HCT116 (cell line): ENCODE measurements around the gene TOX4. TPM values are rescaled to one million over a fixed set of nuclear protein-coding genes. Genes with fewer than 3 reads are reported as not detected.

ENCODE experiments used
- ATAC-seq: fragments of 200-7000 bp; cut with Tn5 transposase; 2 replicates; pipeline ENCODE4 v1.9.1; 2020; ENCODE audit warnings: mild to moderate bottlenecking, moderate library complexity
- BruUV-seq: library from RNA; stranded (reverse); fragments of 400-500 nt; replicated peaks from 2 replicates; lab custom pipeline; 2021; lab: Mats Ljungman, UMichigan
- CTCF ChIA-PET: fragments of 300-600 bp; sonication (Branson Sonifier 250); formaldehyde crosslinking; loops from one replicate; lab custom pipeline; 2021; ENCODE audit warnings: antibody characterized with exemption; lab: Charles Lee
- POLR2A ChIA-PET: fragments of 300-600, 350-600 bp; sonication (Branson Sonifier 250); formaldehyde crosslinking; loops from one replicate; lab custom pipeline; 2021; ENCODE audit warnings: antibody characterized with exemption; lab: Charles Lee
- RAD21 ChIA-PET, 2 experiments: fragments of 300-600 bp; sonication (Branson Sonifier 250); formaldehyde crosslinking; loops; one replicate each; lab custom pipeline; 2023; ENCODE audit warnings: low total read pairs in 2 of 2; ENCODE audit not compliant: uncharacterized antibody in 2 of 2, unreplicated experiment in 2 of 2, low non-redundant PET in 1 of 2; lab: Charles Lee
- DNase-seq: peaks from one replicate; pipeline ENCODE4 v3.0.0-alpha.2; 2010; ENCODE audit warnings: low read depth, low spot score
- H2AFZ ChIP-seq: fragments of 200-600 bp; shearing (Covaris generic), sonication (generic); 2 replicates; pipeline ENCODE4 v1.6.1; 2017; ENCODE audit warnings: low read depth, mixed run types, mixed read lengths, antibody characterized with exemption, low read length; ENCODE audit not compliant: poor library complexity, severe bottlenecking
- H3K27ac ChIP-seq: 2 replicates; pipeline ENCODE4 v1.5.1; 2012; ENCODE audit warnings: low read depth, low read length
- H3K27me3 ChIP-seq: fragments of 200-600 bp; sonication (generic); 2 replicates; pipeline ENCODE4 v1.6.1; 2016; ENCODE audit warnings: mixed run types, low read length, mixed read lengths; ENCODE audit not compliant: insufficient read depth
- H3K36me3 ChIP-seq, 2 experiments: fragments of 200-500 bp in 1 of 2; fragments of 200-600 bp in 1 of 2; sonication (Bioruptor generic) in 1 of 2; sonication (generic) in 1 of 2; 2 replicates each; pipeline versions ENCODE4 v1.5.1 to v1.6.1; 2014 to 2016; ENCODE audit warnings: low read length in 2 of 2, inconsistent platforms in 1 of 2, mixed read lengths in 1 of 2, mixed run types in 1 of 2; ENCODE audit not compliant: insufficient read depth in 2 of 2, control insufficient read depth in 1 of 2
- H3K4me1 ChIP-seq, 2 experiments: fragments of 200-600 bp in 1 of 2; sonication (generic) in 1 of 2; 2 replicates each; pipeline versions ENCODE4 v1.5.1 to v1.6.1; 2012 to 2017; ENCODE audit warnings: low read length in 2 of 2, inconsistent platforms in 1 of 2, mild to moderate bottlenecking in 1 of 2, mixed read lengths in 1 of 2, mixed run types in 1 of 2, moderate library complexity in 1 of 2; ENCODE audit not compliant: insufficient read depth in 2 of 2, control insufficient read depth in 1 of 2
- H3K4me2 ChIP-seq: fragments of 200-600 bp; sonication (generic); 2 replicates; pipeline ENCODE4 v1.6.1; 2017; ENCODE audit warnings: mixed run types, low read length, mixed read lengths
- H3K4me3 ChIP-seq, 2 experiments: fragments of 200-600 bp in 1 of 2; sonication (generic) in 1 of 2; replicated peaks in 1 of 2; 2 replicates each; pipeline ENCODE4 v1.5.1; 2011 to 2016; ENCODE audit warnings: low read length in 2 of 2, control low read depth in 1 of 2, low read depth in 1 of 2, mild to moderate bottlenecking in 1 of 2, mixed read lengths in 1 of 2, mixed run types in 1 of 2
- H3K79me2 ChIP-seq: fragments of 200-600 bp; sonication (generic); 2 replicates; pipeline ENCODE4 v1.6.1; 2017; ENCODE audit warnings: mild to moderate bottlenecking, mixed run types, low read length, moderate library complexity, mixed read lengths; ENCODE audit not compliant: insufficient read depth
- H3K9ac ChIP-seq: fragments of 200-600 bp; sonication (generic); 2 replicates; pipeline ENCODE4 v1.6.1; 2016; ENCODE audit warnings: low read length, mixed read lengths
- H3K9me2 ChIP-seq: fragments of 200-600 bp; sonication (generic), shearing (Covaris generic); 2 replicates; pipeline ENCODE4 v1.6.1; 2017; ENCODE audit warnings: mixed run types, mild to moderate bottlenecking, moderate library complexity; ENCODE audit not compliant: insufficient read depth
- H3K9me3 ChIP-seq, 2 experiments: fragments of 200-500 bp in 1 of 2; fragments of 200-600 bp in 1 of 2; sonication (Bioruptor generic) in 1 of 2; sonication (generic) in 1 of 2; 2 replicates each; pipeline ENCODE4 v1.6.1; 2014 to 2017; ENCODE audit warnings: low read length in 2 of 2, mixed read lengths in 2 of 2, inconsistent platforms in 1 of 2, low read depth in 1 of 2, mild to moderate bottlenecking in 1 of 2, mixed run types in 1 of 2, moderate library complexity in 1 of 2; ENCODE audit not compliant: control insufficient read depth in 1 of 2, insufficient read depth in 1 of 2
- H4K20me1 ChIP-seq: fragments of 200-600 bp; sonication (generic), shearing (Covaris generic); 2 replicates; pipeline ENCODE4 v1.6.1; 2017; ENCODE audit warnings: mixed run types, mild to moderate bottlenecking, moderate library complexity; ENCODE audit not compliant: insufficient read depth
- ATF3 ChIP-seq: IDR thresholded peaks from 2 replicates; pipeline ENCODE4 v1.6.1; 2012
- ELF1 ChIP-seq: IDR thresholded peaks from 2 replicates; pipeline ENCODE4 v1.6.1; 2012; ENCODE audit warnings: low read depth, borderline replicate concordance
- EZH2 ChIP-seq: fragments of 200-600 bp; sonication (generic); IDR thresholded peaks from 2 replicates; pipeline ENCODE4 v1.6.1; 2017; ENCODE audit warnings: antibody characterized with exemption, mixed run types
- FOSL1 ChIP-seq: IDR thresholded peaks from 2 replicates; pipeline ENCODE4 v1.6.1; 2012; ENCODE audit warnings: low read depth
- SP1 ChIP-seq: IDR thresholded peaks from 2 replicates; pipeline ENCODE4 v1.6.1; 2012; ENCODE audit warnings: low read depth
- ZBTB33 ChIP-seq: IDR thresholded peaks from 2 replicates; pipeline ENCODE4 v1.6.1; 2011; ENCODE audit warnings: mild to moderate bottlenecking, low read length, moderate library complexity; ENCODE audit not compliant: insufficient replicate concordance; ENCODE audit errors: extremely low read depth
- intact Hi-C: fragments of 100-400 bp; cut with micrococcal nuclease; formaldehyde crosslinking; loops from 2 replicates; pipeline ENCODE4 v1.10.0; 2022
- total RNA-seq: library from RNA; stranded (reverse); gene quantifications from one replicate; pipeline ENCODE4 v1.2.1, GENCODE V29; 2021; ENCODE audit not compliant: unreplicated experiment

Gene TOX4
- total RNA-seq, 1 experiment from 2014 or later = 58.5 TPM

GRCh38 chr14:21541413-21542074, 64.5 kb downstream of the TOX4 start:
- ChIA-PET POLR2A (no interaction called here), CTCF (no interaction called here), RAD21 (no interaction called here)
- H4K20me1 ChIP-seq = no peaks in the 10 kb centered on the region
- H3K36me3 ChIP-seq = no peaks in the 10 kb centered on the region
- no peak for DNase-seq
- TF ChIP-seq SP1 (no peak), ZBTB33 (no peak), ELF1 (no peak), ATF3 (no peak), FOSL1 (no peak)
- no peak overlapping the region for H3K27ac ChIP-seq
- peaks cover 6% of the 10 kb centered on the region; the same call in 1 of the 2 replicates for H3K27me3 ChIP-seq
- intact Hi-C loops = no loop called here
- no peak overlapping the region for H3K4me3 ChIP-seq
- no peaks in the 10 kb centered on the region for H3K4me1 ChIP-seq
- no peaks in the 10 kb centered on the region for H3K9me3 ChIP-seq
- no peak overlapping the region for H3K9ac ChIP-seq
- BruUV-seq = no TSS peak
- no peak for ATAC-seq
- H2AFZ ChIP-seq = no peak overlapping the region
- no peaks in the 10 kb centered on the region for H3K79me2 ChIP-seq
- H3K9me2 ChIP-seq = no peaks in the 10 kb centered on the region
- no peak overlapping the region for H3K4me2 ChIP-seq

GRCh38 chr14:21543521-21543960, 66.5 kb downstream of the TOX4 start:
- POLR2A ChIA-PET = no interaction called here
- H4K20me1 ChIP-seq = no peaks in the 10 kb centered on the region
- RAD21 ChIA-PET = no interaction called here

More at GRCh38 chr14:21543521-21543960, 66.5 kb downstream of the TOX4 start:
- no peak overlapping the region for H3K27ac ChIP-seq
- ATAC-seq (no peak), DNase-seq (no peak)
- H3K4me1 ChIP-seq = no peaks in the 10 kb centered on the region
- H3K9me3 ChIP-seq = no peaks in the 10 kb centered on the region
- BruUV-seq = no TSS peak
- no peak overlapping the region for H2AFZ ChIP-seq
- no peaks in the 10 kb centered on the region for H3K79me2 ChIP-seq
- TF ChIP-seq EZH2 = no peak
- H3K9me2 ChIP-seq = no peaks in the 10 kb centered on the region
- H3K4me3 ChIP-seq = no peak overlapping the region
- intact Hi-C loops = no loop called here
- no peak overlapping the region for H3K9ac ChIP-seq
- H3K4me2 ChIP-seq = no peak overlapping the region
- H3K27me3 ChIP-seq = 0 out of 2 replicates have a peak, but pooled peaks cover 3% of the 10 kb centered on the region
- CTCF ChIA-PET = no interaction called here
- H3K36me3 ChIP-seq = no peaks in the 10 kb centered on the region
